NCI-H2196 treated with DMSO at 0.1 percent for 48 hours (cell line): ENCODE data around the gene EFL1.

Experiments
- DNase-seq: peaks from one replicate; lab custom pipeline; 2025; ENCODE audit not compliant: unreplicated experiment; lab: John Stamatoyannopoulos, UW

EFL1 gene

DNA sequence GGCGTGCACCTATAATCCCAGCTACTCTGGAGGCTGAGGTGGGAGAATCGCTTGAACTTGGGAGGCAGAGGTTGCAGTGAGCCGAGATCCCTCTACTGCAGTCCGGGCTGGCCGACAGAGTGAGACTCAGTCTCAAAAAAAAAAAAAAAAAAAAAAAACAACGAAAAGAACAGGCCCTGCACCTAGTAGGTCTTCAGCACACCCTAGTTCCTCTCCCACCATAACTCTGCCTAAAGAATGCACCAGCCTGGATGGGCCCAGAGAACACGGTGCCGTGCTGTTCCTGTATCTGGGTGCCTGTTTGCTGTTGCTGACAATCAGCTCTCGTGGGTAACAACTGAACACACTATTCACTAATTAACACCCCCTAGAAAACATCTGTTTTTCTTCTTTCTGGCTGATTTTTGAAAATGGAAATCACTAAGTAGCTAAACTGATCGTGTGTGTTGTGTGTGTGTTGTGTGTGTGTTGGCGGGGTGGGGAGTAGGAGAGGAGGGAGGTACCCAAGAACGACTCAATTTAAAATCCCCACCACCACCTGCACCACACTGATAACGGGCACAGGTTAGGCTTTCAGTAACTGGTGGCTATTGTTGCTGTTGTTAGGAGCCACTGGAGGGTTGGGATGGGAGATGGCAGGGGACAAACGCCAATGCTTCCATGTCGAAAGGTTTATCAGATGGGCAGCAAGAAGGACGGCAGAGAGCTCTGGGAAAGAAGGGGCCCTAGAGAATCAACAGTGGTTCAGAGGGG lies 176.1 kb downstream of the EFL1 start:
- no peak for DNase-seq

DNA sequence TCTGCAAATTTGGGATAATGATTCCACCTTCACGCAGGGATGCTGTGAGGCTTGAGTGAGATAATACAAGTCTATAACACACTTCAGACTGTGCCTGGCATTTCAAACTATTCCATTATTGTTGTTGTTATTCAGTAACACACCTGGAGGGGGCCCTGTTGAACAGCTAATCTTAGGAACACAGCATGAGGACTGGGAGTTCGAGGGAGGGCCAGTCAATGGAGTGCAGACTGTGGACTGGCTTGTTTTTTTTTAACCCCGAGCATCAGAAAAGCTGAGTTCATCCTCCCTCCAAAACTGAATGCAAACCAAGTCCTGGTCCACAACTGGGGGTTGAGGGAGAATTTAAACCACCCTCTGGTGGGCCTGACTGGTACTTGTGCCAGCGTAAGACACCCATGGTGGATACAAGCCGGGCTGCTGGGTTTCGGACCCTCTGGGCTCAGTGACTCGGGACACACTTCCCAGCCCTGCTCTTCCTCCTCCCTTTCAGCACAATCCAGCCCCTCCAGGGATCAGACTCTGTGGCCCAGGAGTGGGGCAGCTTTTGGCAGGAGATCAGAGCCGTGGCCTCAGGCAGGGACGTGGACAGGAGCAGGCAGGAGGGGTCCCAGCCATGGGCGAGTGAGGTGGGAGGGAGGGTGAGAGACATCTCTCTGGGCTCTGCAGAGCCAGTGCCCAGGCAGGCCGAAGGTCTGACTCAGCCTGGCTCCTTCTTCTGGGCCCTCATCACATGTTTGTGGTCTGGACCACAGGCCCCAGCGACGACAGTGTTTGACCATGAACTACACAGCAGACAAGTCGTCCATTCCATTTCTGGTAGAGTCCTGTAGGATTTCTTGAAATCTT lies 180.4 kb downstream of the EFL1 start:
- peak; percentile 22 for DNase-seq

DNA sequence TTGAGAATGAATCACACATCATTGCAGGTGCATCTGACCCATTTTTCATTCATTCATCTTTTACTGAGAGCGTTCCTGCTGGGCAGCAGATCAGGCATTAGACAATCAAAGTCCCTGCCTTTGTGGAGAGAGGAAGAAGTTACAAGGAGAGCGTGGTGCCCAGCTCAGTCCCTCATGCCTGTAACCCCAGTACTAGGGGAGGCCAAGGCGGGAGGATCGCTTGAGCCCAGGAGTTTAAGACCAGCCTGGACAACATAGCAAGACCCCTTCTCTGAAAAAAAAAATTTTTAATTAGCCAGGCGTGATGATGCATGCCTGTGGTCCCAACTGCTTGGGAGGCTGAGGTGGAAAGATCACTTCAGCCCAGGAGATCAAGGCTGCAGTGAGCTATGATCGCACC lies 181.8 kb downstream of the EFL1 start:
- no peak for DNase-seq
